CD4-positive, alpha-beta T cell treated with Interleukin-6 at 100 ng/mL for 8 hours (primary cell): ENCODE data around the gene ZNF503.

Experiments
- DNase-seq: peaks from one replicate; pipeline ENCODE4 v3.0.0-alpha.2; 2020; ENCODE audit warnings: mixed read lengths, low spot score

ZNF503 gene

GRCh38 chr10:75431180-75432111 is 29.9 kb upstream of the ZNF503 start, which contains the start of gene LRMDA:
LRMDA (plus strand) TSS chr10:75431624.
- DNase-seq: no peak

GRCh38 chr10:75430000-75430763 is 28.6 kb upstream of the ZNF503 start:
- DNase-seq: no peak

- DNase-seq: no peak
These were observed 27.7 kb upstream of the ZNF503 start for GRCh38 chr10:75429159-75429827.

- DNase-seq: no peak
These were observed 27.0 kb upstream of the ZNF503 start for GRCh38 chr10:75428434-75429158.

GRCh38 chr10:75427951-75428350 is 26.4 kb upstream of the ZNF503 start:
- DNase-seq: no peak

GRCh38 chr10:75426880-75427279 is 25.3 kb upstream of the ZNF503 start:
- no peak for DNase-seq

GRCh38 chr10:75425291-75426079 is 23.9 kb upstream of the ZNF503 start:
- no peak for DNase-seq

GRCh38 chr10:75424571-75424970 is 23.0 kb upstream of the ZNF503 start:
- DNase-seq: no peak

- no peak for DNase-seq
These were observed 21.3 kb upstream of the ZNF503 start for GRCh38 chr10:75422913-75423312.

- DNase-seq: no peak
These were observed 17.1 kb upstream of the ZNF503 start for GRCh38 chr10:75418712-75419111.

GRCh38 chr10:75418293-75418692 is 16.7 kb upstream of the ZNF503 start:
- DNase-seq: no peak

GRCh38 chr10:75417522-75417927 is 16.0 kb upstream of the ZNF503 start:
- DNase-seq: no peak

- no peak for DNase-seq
These were observed 13.0 kb upstream of the ZNF503 start for GRCh38 chr10:75414527-75414926.

GRCh38 chr10:75410132-75411005 is 8.8 kb upstream of the ZNF503 start:
- no peak for DNase-seq

GRCh38 chr10:75408911-75409885 is 7.6 kb upstream of the ZNF503 start:
- DNase-seq: no peak

- no peak for DNase-seq
These were observed 6.9 kb upstream of the ZNF503 start for GRCh38 chr10:75408509-75408875.

GRCh38 chr10:75407713-75408508 is 6.3 kb upstream of the ZNF503 start:
- no peak for DNase-seq

GRCh38 chr10:75407224-75407712 is 5.7 kb upstream of the ZNF503 start:
- DNase-seq: no peak
